Loucy (cell line): ENCODE measurements around the gene PAM16.

Experiments used
- CTCF ChIP-seq: fragments of 200-600 bp; sonication (generic); conservative IDR thresholded peaks from 2 replicates; pipeline ENCODE4 v1.5.1; 2014; ENCODE audit warnings: mild to moderate bottlenecking, antibody characterized with exemption, low read length
- EZH2phosphoT487 ChIP-seq: fragments of 200-600 bp; IDR thresholded peaks from 2 replicates; pipeline ENCODE4 v1.6.1; 2018; ENCODE audit warnings: antibody characterized with exemption, mild to moderate bottlenecking, moderate library complexity, borderline replicate concordance

GRCh38 chr16:4388271-4389021, 37.3 kb upstream of the PAM16 start:
- TF ChIP-seq CTCF (no peak), EZH2phosphoT487 (no peak)
